Breast epithelium (tissue), 3 donors: ENCODE results near the gene LIF.

Experiments used
- POLR2A ChIP-seq: fragments of 450-650 bp; IDR thresholded peaks from one replicate; pipeline ENCODE4 v1.6.1; 2016; ENCODE audit warnings: antibody characterized with exemption, mild to moderate bottlenecking, moderate library complexity
- TF ChIP-seq, protein P1 (sequence below), 3 donors: fragments of 450-650 bp; IDR thresholded peaks; one replicate each; pipeline ENCODE4 v1.5.1; 2016 to 2017; ENCODE audit warnings: antibody characterized with exemption in 3 of 3, mild to moderate bottlenecking in 3 of 3, moderate library complexity in 3 of 3

DNA sequence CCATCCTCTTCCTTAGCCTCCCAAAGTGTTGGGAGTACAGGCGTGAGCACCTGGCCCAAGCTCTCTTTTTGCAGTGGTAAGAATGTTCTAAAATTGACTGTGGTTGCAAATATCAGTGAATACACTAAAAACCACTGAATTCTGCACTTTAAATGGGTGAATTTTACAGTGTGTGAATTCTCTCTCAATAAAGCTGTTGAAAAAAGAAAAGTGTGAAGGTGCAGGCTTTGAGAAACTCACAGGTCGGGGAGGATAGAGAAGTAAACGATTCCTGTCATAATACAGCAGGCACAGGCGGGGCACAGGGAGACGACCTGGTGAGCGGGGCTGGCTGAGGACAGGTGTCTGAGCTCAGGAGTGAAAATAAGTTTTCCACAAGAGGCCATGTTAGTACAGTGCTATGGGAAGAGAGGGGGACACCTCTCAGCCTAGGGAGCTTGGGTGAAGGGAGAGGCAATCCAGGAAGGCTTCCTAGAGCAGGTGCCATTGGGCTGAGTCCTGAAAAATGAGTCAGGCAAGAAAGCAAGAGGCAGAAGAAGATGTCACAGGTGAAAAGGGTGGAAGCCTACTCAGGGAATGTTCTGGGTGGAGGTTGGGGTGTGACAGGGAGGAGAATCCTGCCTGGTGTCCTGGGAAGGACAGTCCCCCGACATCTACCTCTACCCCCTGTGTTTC is 26.1 kb downstream of the LIF start:
- no peak for TF ChIP-seq POLR2A
- TF ChIP-seq, protein P1, sequence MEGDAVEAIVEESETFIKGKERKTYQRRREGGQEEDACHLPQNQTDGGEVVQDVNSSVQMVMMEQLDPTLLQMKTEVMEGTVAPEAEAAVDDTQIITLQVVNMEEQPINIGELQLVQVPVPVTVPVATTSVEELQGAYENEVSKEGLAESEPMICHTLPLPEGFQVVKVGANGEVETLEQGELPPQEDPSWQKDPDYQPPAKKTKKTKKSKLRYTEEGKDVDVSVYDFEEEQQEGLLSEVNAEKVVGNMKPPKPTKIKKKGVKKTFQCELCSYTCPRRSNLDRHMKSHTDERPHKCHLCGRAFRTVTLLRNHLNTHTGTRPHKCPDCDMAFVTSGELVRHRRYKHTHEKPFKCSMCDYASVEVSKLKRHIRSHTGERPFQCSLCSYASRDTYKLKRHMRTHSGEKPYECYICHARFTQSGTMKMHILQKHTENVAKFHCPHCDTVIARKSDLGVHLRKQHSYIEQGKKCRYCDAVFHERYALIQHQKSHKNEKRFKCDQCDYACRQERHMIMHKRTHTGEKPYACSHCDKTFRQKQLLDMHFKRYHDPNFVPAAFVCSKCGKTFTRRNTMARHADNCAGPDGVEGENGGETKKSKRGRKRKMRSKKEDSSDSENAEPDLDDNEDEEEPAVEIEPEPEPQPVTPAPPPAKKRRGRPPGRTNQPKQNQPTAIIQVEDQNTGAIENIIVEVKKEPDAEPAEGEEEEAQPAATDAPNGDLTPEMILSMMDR (IDR thresholded peaks at IDR 0.05) = no peak
